Eye (tissue), 1 donor: ENCODE data around the gene DLEC1.
"Not testable (repeated sequence)": the region's sequence is repeated elsewhere in the genome, so short reads cannot be mapped to it uniquely, and the experiment has no call there.

Source experiments
- DNase-seq: peaks from one replicate; pipeline ENCODE4 v3.0.0-alpha.2; 2015

Gene DLEC1

DNA sequence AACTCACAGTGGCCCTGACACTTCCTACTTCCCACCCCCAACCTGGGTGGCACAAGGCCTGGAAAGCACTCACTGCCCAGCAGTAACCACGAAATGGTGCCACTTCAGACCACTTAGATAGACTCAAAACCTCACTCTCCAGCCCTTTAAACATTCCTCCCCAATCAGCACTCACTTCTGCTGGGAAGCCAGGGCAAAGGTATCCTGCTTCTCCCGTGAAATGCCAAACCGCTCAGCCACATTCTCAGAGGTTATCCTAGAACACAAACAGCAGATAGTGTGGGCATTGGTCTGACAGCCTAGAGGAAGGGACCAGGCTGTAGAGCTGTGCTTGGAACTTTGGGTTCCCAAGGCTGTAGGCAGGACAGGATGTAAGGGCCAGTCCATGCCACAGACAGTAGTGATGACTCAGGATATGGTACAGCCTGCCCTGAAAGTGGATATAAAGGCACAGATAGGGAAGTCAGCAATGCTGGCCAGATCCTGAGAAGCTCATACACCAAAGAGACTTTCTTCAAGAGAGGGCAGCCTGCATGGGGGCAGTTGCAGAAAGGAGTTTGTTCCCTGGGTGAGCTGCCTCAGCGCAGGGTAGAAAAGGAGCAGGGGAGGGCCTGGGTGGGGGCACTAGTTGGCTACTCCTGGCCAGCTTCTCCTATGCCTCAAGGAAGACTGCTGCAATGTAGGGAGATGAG lies 88.7 kb downstream of the DLEC1 start:
- no peak for DNase-seq

GRCh38 chr3:38128303-38128655 lies 89.3 kb downstream of the DLEC1 start:
- DNase-seq: no peak

GRCh38 chr3:38129058-38129457 lies 90.0 kb downstream of the DLEC1 start:
- no peak for DNase-seq

- no peak for DNase-seq
Observed at GRCh38 chr3:38130631-38131065, 91.6 kb downstream of the DLEC1 start.

GRCh38 chr3:38131621-38132369 lies 92.8 kb downstream of the DLEC1 start:
- peak; percentile 49 for DNase-seq

DNA sequence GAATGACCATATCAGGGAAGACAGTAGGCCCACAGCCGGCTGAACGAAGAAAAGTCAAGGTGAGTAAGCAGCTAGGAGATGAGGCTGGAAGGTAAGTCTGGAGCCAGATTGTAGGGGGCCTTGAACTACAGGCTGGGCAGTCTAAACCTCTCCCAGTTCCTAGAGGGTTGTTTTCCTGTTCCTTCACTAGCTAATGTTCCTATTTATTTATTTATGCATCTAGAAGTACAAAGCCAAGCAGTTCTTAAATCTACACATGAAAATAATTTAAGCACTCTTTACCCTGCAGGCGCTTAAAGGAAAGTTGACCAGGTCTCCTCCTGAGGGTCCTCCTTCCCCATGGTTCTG lies 94.2 kb downstream of the DLEC1 start:
- no peak for DNase-seq

GRCh38 chr3:38133557-38134405 lies 94.8 kb downstream of the DLEC1 start:
- DNase-seq: no peak

- DNase-seq: not testable (repeated sequence)
Observed at GRCh38 chr3:38134517-38135143, 95.6 kb downstream of the DLEC1 start.

GRCh38 chr3:38135621-38136277 lies 96.7 kb downstream of the DLEC1 start:
- DNase-seq: not testable (repeated sequence)

- DNase-seq: peak; percentile 67
Observed at GRCh38 chr3:38136393-38136776, 97.4 kb downstream of the DLEC1 start.

DNA sequence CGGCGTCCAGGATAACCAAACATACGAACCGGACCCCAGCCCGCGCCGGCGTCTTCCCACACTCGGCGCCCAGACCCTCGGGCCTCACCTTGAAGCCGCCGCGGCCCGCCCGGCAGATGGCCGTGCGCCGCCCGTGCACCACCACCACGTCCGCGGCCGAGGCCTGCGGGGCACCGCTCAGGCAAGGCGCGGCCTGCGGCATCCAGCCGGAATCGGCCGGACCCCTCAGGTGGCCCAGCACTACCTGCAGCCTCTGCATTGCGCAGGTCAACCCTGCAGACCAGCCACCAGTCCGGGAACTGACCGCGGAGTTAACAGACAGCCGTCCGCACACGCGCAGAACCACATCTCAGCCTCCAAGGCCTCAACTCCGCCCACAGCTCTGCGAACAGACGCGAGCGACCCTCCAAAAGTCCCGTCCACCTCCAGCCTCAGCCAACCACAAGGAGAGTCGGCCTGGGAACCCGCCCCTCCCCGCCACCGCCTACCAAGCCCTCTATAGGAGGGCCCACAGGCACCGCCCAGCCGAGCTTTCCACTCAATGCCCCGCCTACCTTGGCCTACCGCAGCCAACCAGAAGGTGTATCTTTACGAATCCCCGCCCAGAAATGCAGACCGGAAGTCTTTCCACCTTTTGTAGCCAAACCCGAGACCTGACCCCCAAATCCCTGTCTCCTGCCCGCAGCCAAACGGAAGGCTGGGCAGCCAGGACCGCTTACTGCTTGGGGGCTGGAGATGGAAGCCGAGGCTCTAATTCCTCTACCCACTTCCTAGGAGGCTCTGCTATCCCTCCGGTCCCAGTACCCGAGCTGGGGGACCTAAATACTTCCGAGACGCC lies 98.0 kb downstream of the DLEC1 start, which contains the start of gene ACAA1:
Gene ACAA1, minus strand, starts transcription at position 351 of the 838 bp plus-strand sequence. Its CDS starts 92 bp downstream, at position 259.
- peak; percentile 99 for DNase-seq

DNA sequence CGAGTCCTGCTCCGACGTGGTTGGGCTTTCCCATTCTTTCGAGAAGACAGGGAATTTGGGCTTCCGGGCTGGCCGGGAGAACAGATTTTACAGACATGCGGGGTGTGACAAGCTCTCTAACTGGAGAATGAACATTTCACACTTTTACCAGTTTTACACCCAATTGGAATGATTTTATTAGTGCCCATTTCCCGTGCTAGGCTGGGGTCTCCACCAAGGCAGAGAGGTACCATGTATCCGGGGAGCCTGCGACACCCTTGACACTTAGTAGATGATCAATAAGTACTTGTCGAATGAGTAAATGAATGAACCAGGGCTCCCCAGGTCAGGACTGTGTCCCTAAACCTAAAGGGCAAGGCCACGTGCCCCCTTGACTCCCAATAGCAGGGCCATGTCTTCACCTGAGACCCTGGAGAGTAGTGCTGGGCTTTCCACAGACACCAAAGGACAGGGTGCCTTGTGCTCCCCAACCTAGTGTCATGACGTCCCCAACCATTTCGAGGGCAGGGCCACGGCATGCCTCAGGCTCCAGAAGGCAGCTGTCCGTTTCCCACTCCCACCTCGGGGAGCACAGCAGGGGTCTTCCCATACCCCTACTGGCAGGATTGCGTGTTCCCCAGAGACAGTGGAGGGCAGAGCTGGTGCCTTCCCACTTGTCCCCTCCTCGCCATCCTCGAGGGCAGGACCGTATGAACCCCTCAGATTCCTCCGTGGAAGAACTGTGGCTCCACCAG lies 98.8 kb downstream of the DLEC1 start:
- DNase-seq: no peak

DNA sequence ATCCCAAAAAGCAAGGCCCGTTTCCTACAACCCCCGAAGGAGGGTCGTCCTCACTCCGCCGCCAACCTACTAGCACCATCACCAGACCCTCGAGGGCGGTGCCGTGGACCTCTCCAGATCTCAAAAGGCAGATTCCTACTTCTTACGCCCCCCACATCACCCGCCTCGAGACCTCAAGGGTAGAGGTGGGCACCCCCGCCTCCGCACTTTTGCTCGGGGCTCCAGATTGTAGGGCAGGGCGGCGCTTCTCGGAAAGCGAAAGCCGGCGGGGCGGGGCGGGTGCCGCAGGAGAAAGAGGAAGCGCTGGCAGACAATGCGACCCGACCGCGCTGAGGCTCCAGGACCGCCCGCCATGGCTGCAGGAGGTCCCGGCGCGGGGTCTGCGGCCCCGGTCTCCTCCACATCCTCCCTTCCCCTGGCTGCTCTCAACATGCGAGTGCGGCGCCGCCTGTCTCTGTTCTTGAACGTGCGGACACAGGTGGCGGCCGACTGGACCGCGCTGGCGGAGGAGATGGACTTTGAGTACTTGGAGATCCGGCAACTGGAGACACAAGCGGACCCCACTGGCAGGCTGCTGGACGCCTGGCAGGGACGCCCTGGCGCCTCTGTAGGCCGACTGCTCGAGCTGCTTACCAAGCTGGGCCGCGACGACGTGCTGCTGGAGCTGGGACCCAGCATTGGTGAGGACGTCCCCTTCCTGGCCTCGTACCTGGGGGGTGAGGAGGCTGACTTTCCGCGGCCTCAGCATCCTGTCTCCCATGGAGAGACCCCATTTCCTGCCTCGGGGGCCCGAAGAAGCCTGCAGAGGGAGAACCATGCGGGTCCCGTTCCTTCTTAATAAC lies 99.6 kb downstream of the DLEC1 start, which contains the start of gene MYD88:
Gene MYD88, plus strand, starts transcription at position 313 of the 842 bp plus-strand sequence. Its CDS starts 40 bp downstream, at position 353.
- peak; percentile 85 for DNase-seq

GRCh38 chr3:38139191-38139590 lies 100.2 kb downstream of the DLEC1 start:
- no peak for DNase-seq

- DNase-seq: no peak
Observed at GRCh38 chr3:38139652-38140051, 100.6 kb downstream of the DLEC1 start.

DNA sequence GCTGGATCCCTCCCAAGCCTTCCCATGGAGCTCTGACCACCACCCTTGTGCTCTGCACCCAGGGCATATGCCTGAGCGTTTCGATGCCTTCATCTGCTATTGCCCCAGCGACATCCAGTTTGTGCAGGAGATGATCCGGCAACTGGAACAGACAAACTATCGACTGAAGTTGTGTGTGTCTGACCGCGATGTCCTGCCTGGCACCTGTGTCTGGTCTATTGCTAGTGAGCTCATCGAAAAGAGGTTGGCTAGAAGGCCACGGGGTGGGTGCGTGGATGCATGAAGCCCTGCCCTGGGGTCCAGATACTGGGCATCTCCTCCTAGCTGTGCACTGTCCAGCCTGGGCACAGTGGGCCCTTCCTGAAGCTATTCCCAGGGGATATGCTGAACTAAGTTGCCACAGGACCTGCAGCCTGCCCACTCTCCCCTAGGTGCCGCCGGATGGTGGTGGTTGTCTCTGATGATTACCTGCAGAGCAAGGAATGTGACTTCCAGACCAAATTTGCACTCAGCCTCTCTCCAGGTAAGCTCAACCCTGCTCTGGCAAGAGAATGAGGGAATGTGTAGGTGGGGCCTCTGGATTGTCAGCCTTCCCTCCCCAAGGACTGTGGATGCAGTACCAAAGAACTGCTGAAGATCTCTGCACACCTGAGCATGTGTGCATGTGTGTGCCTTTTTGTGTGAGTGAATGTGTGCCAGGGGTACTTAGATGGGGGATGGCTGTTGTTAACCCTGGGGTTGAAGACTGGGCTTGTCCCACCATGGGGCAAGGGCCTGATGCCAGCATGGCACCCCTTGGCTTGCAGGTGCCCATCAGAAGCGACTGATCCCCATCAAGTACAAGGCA lies 101.5 kb downstream of the DLEC1 start:
- DNase-seq: no peak

- DNase-seq: no peak
Observed at GRCh38 chr3:38141173-38141951, 102.4 kb downstream of the DLEC1 start.

GRCh38 chr3:38141952-38142273 lies 102.9 kb downstream of the DLEC1 start:
- no peak for DNase-seq
